K562 (cell line): Measurements from ENCODE around the gene CD82. TPM values are rescaled to one million over a fixed set of nuclear protein-coding genes. Genes with fewer than 3 reads are reported as not detected.

Source experiments
- FOXK1 ChIP-seq: sonication (generic); formaldehyde crosslinking; IDR thresholded peaks from 2 replicates; pipeline ENCODE4 v1.8.0; 2022; ENCODE audit warnings: missing genetic modification reagents, mild to moderate bottlenecking, borderline replicate concordance
- FOXM1 ChIP-seq, 2 experiments: fragments of 450-650 bp in 1 of 2; sonication (generic) in 1 of 2; formaldehyde crosslinking in 1 of 2; IDR thresholded peaks; 2 replicates each; pipeline versions ENCODE4 v1.6.1 to v1.9.0; 2017 to 2022; ENCODE audit warnings: low read depth in 2 of 2, mild to moderate bottlenecking in 2 of 2, missing genetic modification reagents in 1 of 2, moderate library complexity in 1 of 2
- L3MBTL2 ChIP-seq: fragments of 450-650 bp; IDR thresholded peaks from 2 replicates; pipeline ENCODE4 v1.6.1; 2016; ENCODE audit warnings: mild to moderate bottlenecking, moderate library complexity
- NFIC ChIP-seq: fragments of 450-650 bp; IDR thresholded peaks from 2 replicates; pipeline ENCODE4 v1.6.1; 2017; ENCODE audit warnings: mild to moderate bottlenecking, inconsistent platforms
- PHF8 ChIP-seq: fragments of 200-600 bp; sonication (generic); IDR thresholded peaks from 2 replicates; pipeline ENCODE4 v1.6.1; 2012; ENCODE audit warnings: mixed run types, mild to moderate bottlenecking, inconsistent platforms, low read length, moderate library complexity, borderline replicate concordance
- PHTF2 ChIP-seq: fragments of 250-450 bp; sonication (Bioruptor Pico); IDR thresholded peaks from 2 replicates; pipeline ENCODE4 v1.5.0; 2021; ENCODE audit warnings: mild to moderate bottlenecking
- PYGO2 ChIP-seq: fragments of 450-650 bp; IDR thresholded peaks from 2 replicates; pipeline ENCODE4 v1.6.1; 2016; ENCODE audit warnings: mild to moderate bottlenecking, missing genetic modification characterization, moderate library complexity, missing compliant biosample characterization
- RBFOX2 ChIP-seq: fragments of 200-400 bp; formaldehyde crosslinking; IDR thresholded peaks from 2 replicates; pipeline ENCODE4 v1.6.1; 2017; ENCODE audit warnings: low read depth, mild to moderate bottlenecking, low read length, moderate library complexity
- SRSF1 ChIP-seq: fragments of 200-400 bp; formaldehyde crosslinking; IDR thresholded peaks from 2 replicates; pipeline ENCODE4 v1.6.1; 2017; ENCODE audit warnings: mild to moderate bottlenecking, low read depth, low read length, moderate library complexity
- SRSF3 ChIP-seq: fragments of 200-400 bp; formaldehyde crosslinking; IDR thresholded peaks from 2 replicates; pipeline ENCODE4 v1.6.1; 2016; ENCODE audit warnings: mild to moderate bottlenecking, low read length, moderate library complexity; ENCODE audit not compliant: insufficient read depth
- polyA plus RNA-seq, 8 experiments: library from polyadenylated mRNA; depleted of rRNA in 4 of 8; stranded (reverse) in 5 of 8; unstranded in 3 of 8; fragments of >200 nt; fragmentation: Nextera tagmentation in 2 of 8; fragmentation: Illumina TruSeq in 1 of 8; extraction: Ambion mirVana in 2 of 8; extraction: Trizol in 1 of 8; gene quantifications; 2 replicates each; pipeline versions ENCODE4 v1.2.1 to v1.2.3, GENCODE V29; 2011 to 2014; ENCODE audit warnings: inconsistent platforms in 1 of 8, missing spikeins in 1 of 8
- total RNA-seq, 7 experiments: library from RNA; depleted of rRNA in 6 of 7; stranded (reverse); fragments of >200 nt in 6 of 7; fragmentation: Illumina TruSeq in 2 of 7; extraction: Trizol in 2 of 7; gene quantifications; 2 replicates each; pipeline versions ENCODE4 v1.2.1 to v1.2.3, GENCODE V29; 2011 to 2021; ENCODE audit warnings: low replicate concordance in 1 of 7
- TF ChIP-seq, protein P1 (sequence below), 3 experiments: fragments of 200-800 bp in 1 of 3; sonication (Bioruptor generic) in 1 of 3; sonication (generic) in 1 of 3; formaldehyde crosslinking in 1 of 3; IDR thresholded peaks; 2 replicates each; pipeline versions ENCODE4 v1.6.1 to v1.8.0; 2016 to 2022; ENCODE audit warnings: mild to moderate bottlenecking in 2 of 3, missing compliant biosample characterization in 2 of 3, missing genetic modification characterization in 2 of 3, missing genetic modification reagents in 1 of 3
- TF ChIP-seq, protein P2 (sequence below): sonication (generic); formaldehyde crosslinking; IDR thresholded peaks from 2 replicates; pipeline ENCODE4 v1.8.0; 2022; ENCODE audit warnings: mild to moderate bottlenecking, missing genetic modification reagents
- TF ChIP-seq, protein P3 (sequence below): fragments of 150-350 bp; IDR thresholded peaks from 2 replicates; pipeline ENCODE4 v1.6.1; 2014; ENCODE audit warnings: low read depth, mild to moderate bottlenecking, low read length, borderline replicate concordance

The CD82 gene
- total and polyA plus RNA-seq, 9 of the 15 experiments (the other 6 are each of a cell fraction or from before 2014, with no cell fraction given) = 0.27 to 9.4 (median 3.0) TPM

DNA sequence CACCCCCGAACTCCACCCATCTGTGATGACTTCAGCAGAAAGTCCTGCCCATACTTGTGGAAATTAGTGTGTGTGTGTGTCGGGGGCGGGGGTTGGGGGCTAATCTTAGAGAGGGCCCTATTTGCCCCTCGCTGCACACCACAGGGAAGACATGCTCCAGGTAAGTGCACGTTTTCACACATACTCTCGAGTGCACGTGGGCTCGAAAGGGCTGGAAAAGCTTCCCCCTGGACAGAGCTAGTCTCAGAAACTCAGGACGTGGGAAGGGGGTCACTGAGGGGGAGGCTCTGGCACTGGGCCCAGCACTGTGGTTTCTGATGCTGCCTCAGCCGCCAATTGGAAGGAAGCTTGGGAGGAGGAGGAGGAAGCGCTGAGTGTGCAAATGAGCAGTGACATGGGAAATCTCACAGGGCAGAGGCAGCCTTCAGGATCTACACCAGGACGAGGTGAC lies 40.7 kb upstream of the CD82 start (continued):
- no peak for TF ChIP-seq SRSF1
- peak; percentile 92 for TF ChIP-seq NFIC
- TF ChIP-seq FOXK1 (CRISPR knock-in tag) = no peak
- 0 out of 2 replicates have a peak, but pooled peaks have one; percentile 12 for TF ChIP-seq RBFOX2
- TF ChIP-seq SRSF3 = no peak
- TF ChIP-seq, protein P1, sequence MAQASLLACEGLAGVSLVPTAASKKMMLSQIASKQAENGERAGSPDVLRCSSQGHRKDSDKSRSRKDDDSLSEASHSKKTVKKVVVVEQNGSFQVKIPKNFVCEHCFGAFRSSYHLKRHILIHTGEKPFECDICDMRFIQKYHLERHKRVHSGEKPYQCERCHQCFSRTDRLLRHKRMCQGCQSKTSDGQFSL (CRISPR knock-in tag; IDR thresholded peaks at IDR 0.05) = no peak
- TF ChIP-seq, protein P1 (tag; IDR thresholded peaks at IDR 0.05) = no peak
- TF ChIP-seq, protein P2, sequence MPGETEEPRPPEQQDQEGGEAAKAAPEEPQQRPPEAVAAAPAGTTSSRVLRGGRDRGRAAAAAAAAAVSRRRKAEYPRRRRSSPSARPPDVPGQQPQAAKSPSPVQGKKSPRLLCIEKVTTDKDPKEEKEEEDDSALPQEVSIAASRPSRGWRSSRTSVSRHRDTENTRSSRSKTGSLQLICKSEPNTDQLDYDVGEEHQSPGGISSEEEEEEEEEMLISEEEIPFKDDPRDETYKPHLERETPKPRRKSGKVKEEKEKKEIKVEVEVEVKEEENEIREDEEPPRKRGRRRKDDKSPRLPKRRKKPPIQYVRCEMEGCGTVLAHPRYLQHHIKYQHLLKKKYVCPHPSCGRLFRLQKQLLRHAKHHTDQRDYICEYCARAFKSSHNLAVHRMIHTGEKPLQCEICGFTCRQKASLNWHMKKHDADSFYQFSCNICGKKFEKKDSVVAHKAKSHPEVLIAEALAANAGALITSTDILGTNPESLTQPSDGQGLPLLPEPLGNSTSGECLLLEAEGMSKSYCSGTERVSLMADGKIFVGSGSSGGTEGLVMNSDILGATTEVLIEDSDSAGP = no peak
- no peak for TF ChIP-seq PYGO2 (tag)
- no peak; the same call in 1 of the 2 replicates for TF ChIP-seq PHF8
- TF ChIP-seq FOXM1 (IDR thresholded peaks at IDR 0.05; ENCODE audit: low read depth) = no peak
- TF ChIP-seq FOXM1 (CRISPR knock-in tag; IDR thresholded peaks at IDR 0.05; ENCODE audit: low read depth) = no peak
- TF ChIP-seq, protein P3, sequence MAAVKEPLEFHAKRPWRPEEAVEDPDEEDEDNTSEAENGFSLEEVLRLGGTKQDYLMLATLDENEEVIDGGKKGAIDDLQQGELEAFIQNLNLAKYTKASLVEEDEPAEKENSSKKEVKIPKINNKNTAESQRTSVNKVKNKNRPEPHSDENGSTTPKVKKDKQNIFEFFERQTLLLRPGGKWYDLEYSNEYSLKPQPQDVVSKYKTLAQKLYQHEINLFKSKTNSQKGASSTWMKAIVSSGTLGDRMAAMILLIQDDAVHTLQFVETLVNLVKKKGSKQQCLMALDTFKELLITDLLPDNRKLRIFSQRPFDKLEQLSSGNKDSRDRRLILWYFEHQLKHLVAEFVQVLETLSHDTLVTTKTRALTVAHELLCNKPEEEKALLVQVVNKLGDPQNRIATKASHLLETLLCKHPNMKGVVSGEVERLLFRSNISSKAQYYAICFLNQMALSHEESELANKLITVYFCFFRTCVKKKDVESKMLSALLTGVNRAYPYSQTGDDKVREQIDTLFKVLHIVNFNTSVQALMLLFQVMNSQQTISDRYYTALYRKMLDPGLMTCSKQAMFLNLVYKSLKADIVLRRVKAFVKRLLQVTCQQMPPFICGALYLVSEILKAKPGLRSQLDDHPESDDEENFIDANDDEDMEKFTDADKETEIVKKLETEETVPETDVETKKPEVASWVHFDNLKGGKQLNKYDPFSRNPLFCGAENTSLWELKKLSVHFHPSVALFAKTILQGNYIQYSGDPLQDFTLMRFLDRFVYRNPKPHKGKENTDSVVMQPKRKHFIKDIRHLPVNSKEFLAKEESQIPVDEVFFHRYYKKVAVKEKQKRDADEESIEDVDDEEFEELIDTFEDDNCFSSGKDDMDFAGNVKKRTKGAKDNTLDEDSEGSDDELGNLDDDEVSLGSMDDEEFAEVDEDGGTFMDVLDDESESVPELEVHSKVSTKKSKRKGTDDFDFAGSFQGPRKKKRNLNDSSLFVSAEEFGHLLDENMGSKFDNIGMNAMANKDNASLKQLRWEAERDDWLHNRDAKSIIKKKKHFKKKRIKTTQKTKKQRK = no peak
- TF ChIP-seq L3MBTL2 = peak; percentile 83
- TF ChIP-seq PHTF2 = no peak
